PFSK-1 (cell line): ENCODE results near the gene CDRT15.

Source experiments
- FOXP2 ChIP-seq: optimal IDR thresholded peaks from 2 replicates; pipeline ENCODE3; 2011; ENCODE audit warnings: borderline replicate concordance, control low read depth, inconsistent platforms; ENCODE audit not compliant: insufficient read depth; ENCODE audit errors: extremely low read length, extremely low read depth
- POLR2AphosphoS5 ChIP-seq: IDR thresholded peaks from 2 replicates; pipeline ENCODE4 v1.6.1; 2012; ENCODE audit warnings: low read depth, mild to moderate bottlenecking, control low read depth, low read length, moderate library complexity
- SIN3A ChIP-seq: IDR thresholded peaks from 2 replicates; pipeline ENCODE4 v1.6.1; 2012; ENCODE audit warnings: mild to moderate bottlenecking, low read length, moderate library complexity, borderline replicate concordance; ENCODE audit not compliant: insufficient read depth
- TAF1 ChIP-seq: IDR thresholded peaks from 2 replicates; pipeline ENCODE4 v1.6.1; 2012; ENCODE audit warnings: low read length, control low read depth, borderline replicate concordance; ENCODE audit not compliant: insufficient read depth
- TF ChIP-seq, protein P1 (sequence below), 2 experiments: IDR thresholded peaks; 2 replicates each; pipeline versions ENCODE4 v1.6.1 to v1.8.0; 2011 to 2012; ENCODE audit warnings: low read depth in 2 of 2, low read length in 2 of 2, control low read depth in 1 of 2, inconsistent platforms in 1 of 2, mild to moderate bottlenecking in 1 of 2, moderate library complexity in 1 of 2; ENCODE audit not compliant: insufficient read depth in 1 of 2

The CDRT15 gene

DNA sequence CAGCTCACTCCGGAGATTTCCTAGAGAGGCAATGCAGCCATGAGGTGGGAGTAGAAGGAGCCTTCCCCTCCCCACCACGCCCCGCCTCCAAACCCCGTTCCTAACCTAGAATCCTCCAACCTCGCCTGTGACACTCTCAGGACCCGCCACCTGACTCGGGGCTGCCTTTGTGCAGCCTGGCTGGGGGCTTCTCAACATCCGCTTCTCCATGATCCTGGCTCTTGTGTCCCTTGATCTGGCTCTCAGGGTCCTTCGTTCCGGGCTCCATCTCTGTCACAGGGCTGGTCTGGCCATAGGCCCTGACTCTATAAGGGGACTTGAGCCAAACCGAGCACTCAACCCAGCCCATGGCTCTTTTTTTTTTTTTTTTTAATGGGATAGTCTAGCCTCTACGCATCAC, 24.3 kb downstream of the CDRT15 start:
- TF ChIP-seq TAF1 (no peak), SIN3A (no peak), FOXP2 (no peak), POLR2AphosphoS5 (no peak)
- TF ChIP-seq, protein P1, sequence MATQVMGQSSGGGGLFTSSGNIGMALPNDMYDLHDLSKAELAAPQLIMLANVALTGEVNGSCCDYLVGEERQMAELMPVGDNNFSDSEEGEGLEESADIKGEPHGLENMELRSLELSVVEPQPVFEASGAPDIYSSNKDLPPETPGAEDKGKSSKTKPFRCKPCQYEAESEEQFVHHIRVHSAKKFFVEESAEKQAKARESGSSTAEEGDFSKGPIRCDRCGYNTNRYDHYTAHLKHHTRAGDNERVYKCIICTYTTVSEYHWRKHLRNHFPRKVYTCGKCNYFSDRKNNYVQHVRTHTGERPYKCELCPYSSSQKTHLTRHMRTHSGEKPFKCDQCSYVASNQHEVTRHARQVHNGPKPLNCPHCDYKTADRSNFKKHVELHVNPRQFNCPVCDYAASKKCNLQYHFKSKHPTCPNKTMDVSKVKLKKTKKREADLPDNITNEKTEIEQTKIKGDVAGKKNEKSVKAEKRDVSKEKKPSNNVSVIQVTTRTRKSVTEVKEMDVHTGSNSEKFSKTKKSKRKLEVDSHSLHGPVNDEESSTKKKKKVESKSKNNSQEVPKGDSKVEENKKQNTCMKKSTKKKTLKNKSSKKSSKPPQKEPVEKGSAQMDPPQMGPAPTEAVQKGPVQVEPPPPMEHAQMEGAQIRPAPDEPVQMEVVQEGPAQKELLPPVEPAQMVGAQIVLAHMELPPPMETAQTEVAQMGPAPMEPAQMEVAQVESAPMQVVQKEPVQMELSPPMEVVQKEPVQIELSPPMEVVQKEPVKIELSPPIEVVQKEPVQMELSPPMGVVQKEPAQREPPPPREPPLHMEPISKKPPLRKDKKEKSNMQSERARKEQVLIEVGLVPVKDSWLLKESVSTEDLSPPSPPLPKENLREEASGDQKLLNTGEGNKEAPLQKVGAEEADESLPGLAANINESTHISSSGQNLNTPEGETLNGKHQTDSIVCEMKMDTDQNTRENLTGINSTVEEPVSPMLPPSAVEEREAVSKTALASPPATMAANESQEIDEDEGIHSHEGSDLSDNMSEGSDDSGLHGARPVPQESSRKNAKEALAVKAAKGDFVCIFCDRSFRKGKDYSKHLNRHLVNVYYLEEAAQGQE (IDR thresholded peaks at IDR 0.05; ENCODE audit: insufficient read depth in 1 of 2, low read depth in 2 of 2, low read length in 2 of 2): no peak

DNA sequence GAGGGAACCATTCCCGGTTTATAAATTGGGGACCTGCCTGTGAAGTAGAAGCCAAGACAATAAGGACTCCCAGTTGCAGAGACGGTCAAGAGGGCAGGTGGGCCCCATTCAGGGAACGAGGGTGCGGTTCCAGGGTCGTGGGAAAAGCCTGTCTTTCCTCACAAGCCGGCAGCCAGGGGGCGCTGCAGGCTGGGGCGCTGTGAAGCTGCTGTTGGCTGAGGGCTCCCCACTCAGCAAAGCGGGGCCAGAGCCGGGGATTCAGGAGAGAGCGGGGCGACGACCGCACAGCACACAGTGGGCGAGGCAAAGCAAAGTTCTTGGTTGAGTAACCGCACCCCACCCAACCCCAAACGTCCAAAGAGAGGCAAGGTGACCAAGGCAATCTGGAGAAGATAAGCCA, 24.9 kb downstream of the CDRT15 start:
- TF ChIP-seq POLR2AphosphoS5 (no peak), TAF1 (no peak), FOXP2 (no peak), SIN3A (no peak)
- TF ChIP-seq, protein P1 (IDR thresholded peaks at IDR 0.05; ENCODE audit: insufficient read depth in 1 of 2, low read depth in 2 of 2, low read length in 2 of 2): no peak

DNA sequence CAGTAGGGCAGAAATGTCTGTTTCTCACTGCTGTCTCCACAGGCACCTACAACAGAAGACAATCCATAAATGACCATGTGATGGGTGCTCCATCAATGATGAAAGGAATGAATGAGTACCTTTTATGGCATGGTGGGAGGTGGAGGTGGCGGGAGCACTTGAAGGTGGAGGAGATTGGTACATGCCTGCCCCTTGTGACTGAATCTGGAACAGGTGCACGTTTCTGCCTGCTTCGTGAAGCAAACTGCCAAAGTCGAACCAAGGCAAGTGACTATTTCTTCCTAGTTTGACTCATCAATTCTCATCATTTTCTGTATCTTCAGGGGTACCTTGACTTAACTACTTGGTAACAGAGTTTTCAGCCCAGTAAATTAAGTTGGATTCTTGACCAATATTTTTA, 25.4 kb downstream of the CDRT15 start:
- TF ChIP-seq TAF1 (no peak), SIN3A (no peak), POLR2AphosphoS5 (no peak), FOXP2 (no peak)
- TF ChIP-seq, protein P1 (IDR thresholded peaks at IDR 0.05; ENCODE audit: insufficient read depth in 1 of 2, low read depth in 2 of 2, low read length in 2 of 2): no peak

DNA sequence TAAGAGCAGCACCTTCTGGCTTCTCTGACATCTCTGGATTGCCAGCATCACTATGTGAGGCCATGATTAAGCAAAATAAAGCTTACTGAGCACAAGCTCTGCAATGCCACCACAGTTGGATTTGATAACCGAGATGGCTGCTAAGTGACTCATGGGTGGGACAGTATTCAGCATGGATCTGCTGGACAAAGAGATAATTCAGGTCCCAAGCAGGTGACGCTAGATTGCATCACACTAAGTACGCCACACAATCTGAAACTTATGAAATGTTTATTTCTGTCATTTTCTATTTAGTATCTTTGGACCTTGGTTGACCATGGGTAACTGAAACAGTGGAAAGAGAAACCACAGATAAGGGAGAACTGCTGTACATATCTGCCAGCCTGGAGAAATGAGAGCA, 27.4 kb downstream of the CDRT15 start:
- TF ChIP-seq TAF1 (no peak), POLR2AphosphoS5 (no peak), SIN3A (no peak), FOXP2 (no peak)
- TF ChIP-seq, protein P1 (IDR thresholded peaks at IDR 0.05; ENCODE audit: insufficient read depth in 1 of 2, low read depth in 2 of 2, low read length in 2 of 2): no peak

DNA sequence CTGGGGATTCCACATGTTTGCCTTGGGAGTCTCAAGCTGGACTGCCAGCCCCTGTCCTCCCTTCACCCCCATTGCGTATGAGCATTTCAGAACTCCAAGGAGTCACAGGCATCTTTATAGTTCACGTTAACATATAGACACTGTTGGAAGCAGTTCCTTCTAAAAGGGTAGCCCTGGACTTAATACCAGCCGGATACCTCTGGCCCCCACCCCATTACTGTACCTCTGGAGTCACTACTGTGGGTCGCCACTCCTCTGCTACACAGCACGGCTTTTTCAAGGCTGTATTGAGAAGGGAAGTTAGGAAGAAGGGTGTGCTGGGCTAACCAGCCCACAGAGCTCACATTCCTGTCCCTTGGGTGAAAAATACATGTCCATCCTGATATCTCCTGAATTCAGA, 28.9 kb downstream of the CDRT15 start:
- TF ChIP-seq, protein P1 (IDR thresholded peaks at IDR 0.05; ENCODE audit: insufficient read depth in 1 of 2, low read depth in 2 of 2, low read length in 2 of 2): no peak
- no peak for TF ChIP-seq SIN3A
- no peak for TF ChIP-seq POLR2AphosphoS5
- no peak for TF ChIP-seq FOXP2
- no peak for TF ChIP-seq TAF1
